GM12892 (cell line): ENCODE results near the gene CAMKV.

Experiments used
- POLR2A ChIP-seq: IDR thresholded peaks from 2 replicates; pipeline ENCODE4 v1.6.1; 2011; ENCODE audit warnings: low read depth, low read length, control low read depth
- POLR2AphosphoS5 ChIP-seq: IDR thresholded peaks from 2 replicates; pipeline ENCODE4 v1.6.1; 2011; ENCODE audit warnings: low read depth, low read length, control low read depth
- TAF1 ChIP-seq: IDR thresholded peaks from 2 replicates; pipeline ENCODE4 v1.6.1; 2011; ENCODE audit warnings: low read depth, mild to moderate bottlenecking, control low read depth, low read length, borderline replicate concordance

DNA sequence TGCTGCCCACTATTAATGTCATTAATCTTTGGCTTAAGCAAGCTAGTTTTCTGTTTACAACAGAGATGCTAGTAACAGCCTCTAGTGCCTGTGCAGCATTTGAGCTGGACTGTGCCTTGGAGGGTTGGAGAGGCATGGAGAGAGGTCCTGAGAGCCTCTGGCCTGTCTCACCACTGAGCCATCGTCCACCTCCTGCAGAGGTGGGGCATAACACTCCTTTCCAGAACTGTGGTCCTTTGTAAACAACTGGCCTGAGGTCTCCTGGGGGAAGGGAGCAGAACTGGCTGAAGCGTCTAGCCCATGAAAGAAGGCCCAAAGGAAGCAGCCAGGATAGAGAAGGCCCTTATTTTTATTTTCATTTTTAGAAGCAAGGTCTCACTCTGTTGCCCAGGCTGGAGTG is 10.0 kb upstream of the CAMKV start:
- TF ChIP-seq POLR2AphosphoS5: no peak
- TF ChIP-seq POLR2A: no peak
- no peak for TF ChIP-seq TAF1
